Measurements from ENCODE around the gene CLEC3B.

The CLEC3B gene

GRCh38 chr3:45084820-45085816, 59.0 kb downstream of the CLEC3B start:
- Histone ChIP-seq H3K9me3 (ENCODE audit: insufficient read depth, low read depth, low read length) (no peaks in the 10 kb centered on the region), H3K9ac (ENCODE audit: low read depth, low read length, poor library complexity, severe bottlenecking) (no peak overlapping the region), H3K4me2 (ENCODE audit: low read depth, low read length, poor library complexity, severe bottlenecking) (no peak overlapping the region), H3K27me3 (ENCODE audit: insufficient read depth, low read length, poor library complexity, severe bottlenecking) (no peaks in the 10 kb centered on the region), H3K36me3 (ENCODE audit: insufficient read depth, low read length) (no peaks in the 10 kb centered on the region), H3K4me1 (ENCODE audit: insufficient read depth, low read length, poor library complexity, severe bottlenecking) (peaks cover 7% of the 10 kb centered on the region), H2AFZ (ENCODE audit: low read length) (no peak overlapping the region), H4K20me1 (ENCODE audit: insufficient read depth, low read length, poor library complexity, severe bottlenecking) (no peaks in the 10 kb centered on the region), H3K79me2 (ENCODE audit: insufficient read depth, low read length) (no peaks in the 10 kb centered on the region), H3F3A (ENCODE audit: low read depth) (no peaks in the 10 kb centered on the region), H3K9me2 (replicated peaks; ENCODE audit: low read depth, low read length) (no peaks in the 10 kb centered on the region), H3K4me3 (ENCODE audit: low read length, poor library complexity, severe bottlenecking) (no peak overlapping the region)
- TF ChIP-seq, protein P1, sequence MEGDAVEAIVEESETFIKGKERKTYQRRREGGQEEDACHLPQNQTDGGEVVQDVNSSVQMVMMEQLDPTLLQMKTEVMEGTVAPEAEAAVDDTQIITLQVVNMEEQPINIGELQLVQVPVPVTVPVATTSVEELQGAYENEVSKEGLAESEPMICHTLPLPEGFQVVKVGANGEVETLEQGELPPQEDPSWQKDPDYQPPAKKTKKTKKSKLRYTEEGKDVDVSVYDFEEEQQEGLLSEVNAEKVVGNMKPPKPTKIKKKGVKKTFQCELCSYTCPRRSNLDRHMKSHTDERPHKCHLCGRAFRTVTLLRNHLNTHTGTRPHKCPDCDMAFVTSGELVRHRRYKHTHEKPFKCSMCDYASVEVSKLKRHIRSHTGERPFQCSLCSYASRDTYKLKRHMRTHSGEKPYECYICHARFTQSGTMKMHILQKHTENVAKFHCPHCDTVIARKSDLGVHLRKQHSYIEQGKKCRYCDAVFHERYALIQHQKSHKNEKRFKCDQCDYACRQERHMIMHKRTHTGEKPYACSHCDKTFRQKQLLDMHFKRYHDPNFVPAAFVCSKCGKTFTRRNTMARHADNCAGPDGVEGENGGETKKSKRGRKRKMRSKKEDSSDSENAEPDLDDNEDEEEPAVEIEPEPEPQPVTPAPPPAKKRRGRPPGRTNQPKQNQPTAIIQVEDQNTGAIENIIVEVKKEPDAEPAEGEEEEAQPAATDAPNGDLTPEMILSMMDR (conservative IDR thresholded peaks at IDR 0.05; ENCODE audit: low read length), result no peak
- no peak for TF ChIP-seq EZH2phosphoT487 (IDR thresholded peaks at IDR 0.05; ENCODE audit: borderline replicate concordance)

All from Loucy (cell line).